ENCODE data around the gene GLRX.

GLRX gene

DNA sequence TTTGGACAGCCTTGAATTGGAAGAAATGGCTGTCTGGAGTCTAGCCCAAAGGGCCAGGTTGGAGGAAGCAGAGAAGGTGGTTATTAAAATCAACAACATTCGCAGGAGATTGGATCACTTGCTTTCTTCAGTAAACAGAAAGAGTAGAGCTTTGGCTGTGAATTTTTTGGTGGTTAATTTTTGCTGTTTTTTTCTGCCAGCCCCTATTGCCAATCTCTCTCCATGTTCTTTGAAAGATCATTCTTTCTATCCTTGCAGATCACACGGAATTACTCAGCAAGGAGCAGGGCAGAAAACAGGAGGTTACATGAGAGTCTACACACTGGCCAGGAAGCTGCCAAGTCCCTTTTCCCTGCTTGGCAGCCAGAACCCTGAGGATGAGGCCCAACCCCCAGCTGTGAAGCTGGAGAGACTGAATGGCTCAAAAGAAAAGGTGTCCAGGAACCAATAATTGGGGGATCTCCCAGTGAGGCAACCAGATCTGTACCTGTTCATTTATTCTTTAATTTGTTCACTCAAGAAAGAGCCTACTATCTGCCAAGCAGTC, 13.0 kb downstream of the GLRX start:
- Histone ChIP-seq H4K20me1 (ENCODE audit: insufficient read depth, low read length) (no peaks in the 10 kb centered on the region), H3K27ac (ENCODE audit: low read depth, low read length, poor library complexity, severe bottlenecking) (peak overlapping the region; percentile 1), H3K27me3 (ENCODE audit: insufficient read depth, low read length) (no peaks in the 10 kb centered on the region), H3K9ac (ENCODE audit: low read length) (no peak overlapping the region), H3K4me2 (ENCODE audit: low read length) (peak overlapping the region; percentile 53; the same call in 1 of the 2 replicates), H3K9me3 (ENCODE audit: low read length) (no peaks in the 10 kb centered on the region), H2AFZ (ENCODE audit: low read length) (no peak overlapping the region), H3K9me2 (ENCODE audit: low read depth, low read length) (no peaks in the 10 kb centered on the region), H3K4me1 (ENCODE audit: insufficient read depth, low read length, severe bottlenecking) (peaks cover 18% of the 10 kb centered on the region), H3F3A (ENCODE audit: insufficient read depth, low read length) (no peaks in the 10 kb centered on the region), H3K79me2 (ENCODE audit: insufficient read depth, low read length) (no peaks in the 10 kb centered on the region), H3K4me3 (ENCODE audit: low read depth, low read length, poor library complexity, severe bottlenecking) (no peak overlapping the region), H3K36me3 (ENCODE audit: insufficient read depth, low read length) (no peaks in the 10 kb centered on the region; the same call in 1 of the 2 replicates)
- TF ChIP-seq EZH2 (IDR thresholded peaks at IDR 0.05; ENCODE audit: borderline replicate concordance, low read length) (no peak), CTCF (IDR thresholded peaks at IDR 0.05; ENCODE audit: low read length) (no peak)

DNA sequence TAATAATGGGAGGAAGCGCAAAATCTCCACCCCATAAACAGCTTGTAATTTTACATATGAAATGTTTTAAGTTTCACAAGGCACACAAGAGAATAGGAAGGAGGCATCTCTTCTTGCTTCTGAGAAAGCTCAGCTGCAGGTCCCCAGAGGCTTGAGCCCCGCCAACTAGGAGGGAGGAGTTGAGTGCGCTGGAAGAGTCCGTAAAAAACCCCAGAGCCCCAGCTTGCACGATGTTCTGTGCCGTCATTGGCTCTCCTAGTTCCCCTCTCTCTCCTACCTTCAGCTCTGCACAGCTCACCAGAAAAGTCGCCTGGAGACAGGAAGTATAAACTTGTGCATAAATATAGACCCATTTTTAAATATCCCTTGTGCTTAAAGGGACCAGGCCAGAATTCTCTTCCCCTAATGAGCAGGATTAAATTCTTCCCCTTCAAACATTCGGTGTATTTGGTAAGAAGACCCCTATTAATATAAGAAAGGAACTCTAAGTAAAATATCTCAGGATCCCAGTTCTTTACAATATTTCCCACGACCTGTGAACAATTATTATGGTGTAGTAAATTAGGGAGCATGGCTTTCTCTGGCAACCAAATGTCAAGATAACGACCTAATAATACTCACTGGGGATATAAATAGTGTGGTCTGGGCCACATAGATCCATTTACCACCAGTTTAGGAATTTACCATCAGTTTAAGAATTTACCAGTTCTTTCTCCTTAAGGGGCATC, 13.7 kb downstream of the GLRX start:
- Histone ChIP-seq H3F3A (ENCODE audit: insufficient read depth, low read length) (no peaks in the 10 kb centered on the region), H3K9me2 (ENCODE audit: low read depth, low read length) (no peaks in the 10 kb centered on the region), H3K36me3 (ENCODE audit: insufficient read depth, low read length) (no peaks in the 10 kb centered on the region; the same call in 1 of the 2 replicates), H4K20me1 (ENCODE audit: insufficient read depth, low read length) (no peaks in the 10 kb centered on the region), H3K4me1 (ENCODE audit: insufficient read depth, low read length, severe bottlenecking) (peaks cover 18% of the 10 kb centered on the region), H3K27me3 (ENCODE audit: insufficient read depth, low read length) (no peaks in the 10 kb centered on the region), H2AFZ (ENCODE audit: low read length) (no peak overlapping the region), H3K79me2 (ENCODE audit: insufficient read depth, low read length) (no peaks in the 10 kb centered on the region), H3K4me3 (ENCODE audit: low read depth, low read length, poor library complexity, severe bottlenecking) (no peak overlapping the region), H3K27ac (ENCODE audit: low read depth, low read length, poor library complexity, severe bottlenecking) (peak overlapping the region; percentile 1), H3K9ac (ENCODE audit: low read length) (no peak overlapping the region), H3K9me3 (ENCODE audit: low read length) (no peaks in the 10 kb centered on the region), H3K4me2 (ENCODE audit: low read length) (peak overlapping the region; percentile 53)
- TF ChIP-seq CTCF (IDR thresholded peaks at IDR 0.05; ENCODE audit: low read length) (no peak), EZH2 (IDR thresholded peaks at IDR 0.05; ENCODE audit: borderline replicate concordance, low read length) (no peak)

- Histone ChIP-seq H3K9ac (ENCODE audit: low read length) (no peak overlapping the region), H3K27me3 (ENCODE audit: insufficient read depth, low read length) (no peaks in the 10 kb centered on the region), H3K4me2 (ENCODE audit: low read length) (peak overlapping the region; percentile 53), H3K4me1 (ENCODE audit: insufficient read depth, low read length, severe bottlenecking) (peaks cover 18% of the 10 kb centered on the region), H2AFZ (ENCODE audit: low read length) (no peak overlapping the region), H3K36me3 (ENCODE audit: insufficient read depth, low read length) (no peaks in the 10 kb centered on the region; the same call in 1 of the 2 replicates), H4K20me1 (ENCODE audit: insufficient read depth, low read length) (no peaks in the 10 kb centered on the region), H3K9me3 (ENCODE audit: low read length) (no peaks in the 10 kb centered on the region), H3K4me3 (ENCODE audit: low read depth, low read length, poor library complexity, severe bottlenecking) (no peak overlapping the region), H3K27ac (ENCODE audit: low read depth, low read length, poor library complexity, severe bottlenecking) (no peak overlapping the region), H3F3A (ENCODE audit: insufficient read depth, low read length) (no peaks in the 10 kb centered on the region), H3K9me2 (ENCODE audit: low read depth, low read length) (no peaks in the 10 kb centered on the region), H3K79me2 (ENCODE audit: insufficient read depth, low read length) (no peaks in the 10 kb centered on the region)
- no peak for TF ChIP-seq CTCF (IDR thresholded peaks at IDR 0.05; ENCODE audit: low read length)
- TF ChIP-seq EZH2 (IDR thresholded peaks at IDR 0.05; ENCODE audit: borderline replicate concordance, low read length): no peak
Measured at GRCh38 chr5:95808013-95808685, 14.4 kb downstream of the GLRX start.
